WTC11 (cell line): ENCODE data around the gene CALN1. TPM values are rescaled to one million over a fixed set of nuclear protein-coding genes. Genes with fewer than 3 reads are reported as not detected.

Experiments
- ATAC-seq: fragments of 200-7000 bp; cut with Tn5 transposase; 2 replicates; pipeline ENCODE4 v1.10.0; 2021; ENCODE audit warnings: mild to moderate bottlenecking, moderate library complexity
- CTCF ChIA-PET: fragments of 300-600 bp; sonication (Branson Sonifier 250); formaldehyde crosslinking; loops from one replicate; lab custom pipeline; 2021; ENCODE audit warnings: antibody characterized with exemption; lab: Charles Lee
- POLR2A ChIA-PET: fragments of 350-600 bp; sonication (Branson Sonifier 250); formaldehyde crosslinking; loops from one replicate; lab custom pipeline; 2021; ENCODE audit warnings: antibody characterized with exemption; lab: Charles Lee
- DNase-seq: peaks from one replicate; pipeline ENCODE4 v3.0.0; 2021; ENCODE audit warnings: low spot score
- H3K27ac Mint-ChIP-seq: 2 replicates; pipeline ENCODE4 v1.8.0; 2021; ENCODE audit warnings: mixed read lengths
- H3K27me3 Mint-ChIP-seq: 2 replicates; pipeline ENCODE4 v1.8.0; 2021; ENCODE audit warnings: low read depth, mild to moderate bottlenecking, moderate library complexity, mixed read lengths
- H3K36me3 Mint-ChIP-seq: 2 replicates; pipeline ENCODE4 v1.8.0; 2021; ENCODE audit warnings: mixed read lengths
- H3K4me1 Mint-ChIP-seq: 2 replicates; pipeline ENCODE4 v1.8.0; 2022; ENCODE audit warnings: mixed read lengths
- H3K4me3 Mint-ChIP-seq: 2 replicates; pipeline ENCODE4 v1.8.0; 2021; ENCODE audit warnings: mild to moderate bottlenecking, moderate library complexity, mixed read lengths
- H3K9me3 Mint-ChIP-seq: 2 replicates; pipeline ENCODE4 v1.8.0; 2021; ENCODE audit warnings: mixed read lengths
- ATF2 ChIP-seq: sonication (generic); formaldehyde crosslinking; IDR thresholded peaks from 2 replicates; pipeline ENCODE4 v1.8.1; 2022; ENCODE audit warnings: low read depth, missing genetic modification reagents, borderline replicate concordance
- ERG ChIP-seq: fragments of 250-450 bp; sonication (Bioruptor Pico); IDR thresholded peaks from 2 replicates; pipeline ENCODE4 v1.8.0; 2021; ENCODE audit warnings: mild to moderate bottlenecking
- FOXK1 ChIP-seq: sonication (generic); formaldehyde crosslinking; IDR thresholded peaks from 2 replicates; pipeline ENCODE4 v1.8.0; 2022; ENCODE audit warnings: mild to moderate bottlenecking, moderate library complexity, missing genetic modification reagents
- GABPB1 ChIP-seq: sonication (generic); formaldehyde crosslinking; IDR thresholded peaks from 2 replicates; pipeline ENCODE4 v1.8.1; 2023; ENCODE audit warnings: mild to moderate bottlenecking, missing genetic modification reagents
- GRHL2 ChIP-seq: fragments of 250-450 bp; sonication (Bioruptor Pico); IDR thresholded peaks from 2 replicates; pipeline ENCODE4 v1.8.0; 2022; ENCODE audit warnings: mild to moderate bottlenecking, moderate library complexity; ENCODE audit not compliant: insufficient replicate concordance, severe bottlenecking
- MAX ChIP-seq: sonication (generic); formaldehyde crosslinking; IDR thresholded peaks from 2 replicates; pipeline ENCODE4 v1.8.0; 2022; ENCODE audit warnings: mild to moderate bottlenecking, missing genetic modification reagents
- MXD4 ChIP-seq: fragments of 250-450 bp; sonication (Bioruptor Pico); IDR thresholded peaks from 2 replicates; pipeline ENCODE4 v1.8.0; 2021; ENCODE audit warnings: mild to moderate bottlenecking, moderate library complexity, borderline replicate concordance
- OVOL2 ChIP-seq: fragments of 250-450 bp; sonication (Bioruptor Pico); IDR thresholded peaks from 2 replicates; pipeline ENCODE4 v1.9.0; 2021; ENCODE audit warnings: mild to moderate bottlenecking, borderline replicate concordance
- SMAD3 ChIP-seq: sonication (generic); formaldehyde crosslinking; IDR thresholded peaks from 2 replicates; pipeline ENCODE4 v1.8.0; 2022; ENCODE audit warnings: missing genetic modification reagents, mild to moderate bottlenecking, borderline replicate concordance
- TCF7 ChIP-seq: sonication (generic); formaldehyde crosslinking; IDR thresholded peaks from 2 replicates; pipeline ENCODE4 v1.8.0; 2022; ENCODE audit warnings: mild to moderate bottlenecking, low read depth, missing genetic modification reagents, moderate library complexity
- TEAD4 ChIP-seq: sonication (generic); formaldehyde crosslinking; IDR thresholded peaks from 2 replicates; pipeline ENCODE4 v1.8.0; 2022; ENCODE audit warnings: mild to moderate bottlenecking, missing genetic modification reagents
- ZBTB43 ChIP-seq: sonication (generic); formaldehyde crosslinking; IDR thresholded peaks from 2 replicates; pipeline ENCODE4 v1.8.1; 2023; ENCODE audit warnings: mild to moderate bottlenecking, missing genetic modification reagents
- ZNF512 ChIP-seq: sonication (generic); formaldehyde crosslinking; IDR thresholded peaks from 2 replicates; pipeline ENCODE4 v1.8.1; 2022; ENCODE audit warnings: missing genetic modification reagents, borderline replicate concordance
- ZNF532 ChIP-seq: fragments of 250-450 bp; sonication (Bioruptor Pico); IDR thresholded peaks from 2 replicates; pipeline ENCODE4 v1.9.0; 2021; ENCODE audit warnings: mild to moderate bottlenecking, borderline replicate concordance
- ZSCAN18 ChIP-seq: fragments of 250-450 bp; sonication (Bioruptor Pico); IDR thresholded peaks from 2 replicates; pipeline ENCODE4 v2.1.2; 2022; ENCODE audit warnings: mild to moderate bottlenecking, moderate library complexity
- total RNA-seq: library from RNA; stranded (reverse); gene quantifications from 3 replicates; pipeline ENCODE4 v1.2.3, GENCODE V29; 2021

The CALN1 gene
- total RNA-seq, 1 experiment from 2014 or later = 10.5 TPM

- H3K4me3 Mint-ChIP-seq = no peak overlapping the region
- POLR2A ChIA-PET = no interaction called here
- H3K9me3 Mint-ChIP-seq = no peaks in the 10 kb centered on the region
- no peak for ATAC-seq
- no peak overlapping the region for H3K27ac Mint-ChIP-seq
- H3K4me1 Mint-ChIP-seq = peaks cover 4% of the 10 kb centered on the region; the same call in 1 of the 2 replicates
- CTCF ChIA-PET = interaction anchor here (0.8 to 1.7 kb wide), 3 partner anchors 83 to 327 kb away, joined by 3 to 6 read pairs (median 4); no protein-coding TSS in a partner anchor
- no peak for TF ChIP-seq ZNF512 (CRISPR knock-in tag)
- no peak for TF ChIP-seq FOXK1 (CRISPR knock-in tag)
- no peak for TF ChIP-seq MXD4 (CRISPR knock-in tag)
- TF ChIP-seq SMAD3 (CRISPR knock-in tag) = no peak
- no peak for TF ChIP-seq ERG (CRISPR knock-in tag)
- no peak for TF ChIP-seq ZSCAN18 (CRISPR knock-in tag)
- no peak for TF ChIP-seq OVOL2 (CRISPR knock-in tag)
- TF ChIP-seq GABPB1 (CRISPR knock-in tag) = no peak
- no peak for TF ChIP-seq TEAD4 (CRISPR knock-in tag)
- TF ChIP-seq MAX (CRISPR knock-in tag) = no peak
- no peak for TF ChIP-seq ZNF532 (CRISPR knock-in tag)
- no peak for TF ChIP-seq GRHL2 (CRISPR knock-in tag)
- TF ChIP-seq TCF7 (CRISPR knock-in tag) = no peak
- TF ChIP-seq ZBTB43 (CRISPR knock-in tag) = no peak
- TF ChIP-seq ATF2 (CRISPR knock-in tag) = no peak
- no peak for DNase-seq
- no peaks in the 10 kb centered on the region for H3K36me3 Mint-ChIP-seq
- H3K27me3 Mint-ChIP-seq = no peaks in the 10 kb centered on the region
Measured at GRCh38 chr7:71835056-71835455, 577.1 kb downstream of the CALN1 start.
